Fibroblast of villous mesenchyme (primary cell): ENCODE measurements around the gene TMCO4. TPM values are rescaled to one million over a fixed set of nuclear protein-coding genes. Genes with fewer than 3 reads are reported as not detected.
A peak's percentile ranks its signal among the peaks of the same experiment; 100 is the strongest.
"Not testable (repeated sequence)": the region's sequence is repeated elsewhere in the genome, so short reads cannot be mapped to it uniquely, and the experiment has no call there.

Source experiments
- DNase-seq: peaks from one replicate; pipeline ENCODE4 v3.0.0-alpha.2; 2010; ENCODE audit warnings: low read depth
- H3K4me3 ChIP-seq: 2 replicates; pipeline ENCODE4 v1.5.1; 2011; ENCODE audit warnings: low read depth, mild to moderate bottlenecking, low read length
- total RNA-seq: library from RNA; depleted of rRNA; stranded (reverse); fragments of >200 nt; gene quantifications from 2 replicates; pipeline ENCODE4 v1.2.3, GENCODE V29; 2012
- TF ChIP-seq, protein P1 (sequence below): IDR thresholded peaks from 2 replicates; pipeline ENCODE4 v1.5.1; 2012; ENCODE audit warnings: low read depth, mild to moderate bottlenecking, low read length; ENCODE audit not compliant: insufficient read depth

Gene TMCO4
- total RNA-seq, 1 donor, result 20.7 TPM

DNA sequence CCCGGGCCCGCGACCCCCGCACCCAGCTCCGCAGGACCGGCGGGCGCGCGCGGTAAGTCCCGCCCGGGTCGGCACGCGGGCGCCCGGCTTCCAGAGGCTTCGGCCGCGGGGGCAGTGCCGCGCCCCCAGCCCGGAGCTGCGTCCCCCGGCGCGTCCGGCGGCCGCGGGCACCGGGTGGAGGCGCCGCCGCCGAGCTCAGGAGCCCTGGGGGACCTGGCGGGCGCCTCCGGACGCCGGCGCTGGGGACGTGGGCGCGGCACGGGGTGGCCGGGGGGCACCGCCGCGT is 155.4 kb downstream of the TMCO4 start:
- TF ChIP-seq, protein P1, sequence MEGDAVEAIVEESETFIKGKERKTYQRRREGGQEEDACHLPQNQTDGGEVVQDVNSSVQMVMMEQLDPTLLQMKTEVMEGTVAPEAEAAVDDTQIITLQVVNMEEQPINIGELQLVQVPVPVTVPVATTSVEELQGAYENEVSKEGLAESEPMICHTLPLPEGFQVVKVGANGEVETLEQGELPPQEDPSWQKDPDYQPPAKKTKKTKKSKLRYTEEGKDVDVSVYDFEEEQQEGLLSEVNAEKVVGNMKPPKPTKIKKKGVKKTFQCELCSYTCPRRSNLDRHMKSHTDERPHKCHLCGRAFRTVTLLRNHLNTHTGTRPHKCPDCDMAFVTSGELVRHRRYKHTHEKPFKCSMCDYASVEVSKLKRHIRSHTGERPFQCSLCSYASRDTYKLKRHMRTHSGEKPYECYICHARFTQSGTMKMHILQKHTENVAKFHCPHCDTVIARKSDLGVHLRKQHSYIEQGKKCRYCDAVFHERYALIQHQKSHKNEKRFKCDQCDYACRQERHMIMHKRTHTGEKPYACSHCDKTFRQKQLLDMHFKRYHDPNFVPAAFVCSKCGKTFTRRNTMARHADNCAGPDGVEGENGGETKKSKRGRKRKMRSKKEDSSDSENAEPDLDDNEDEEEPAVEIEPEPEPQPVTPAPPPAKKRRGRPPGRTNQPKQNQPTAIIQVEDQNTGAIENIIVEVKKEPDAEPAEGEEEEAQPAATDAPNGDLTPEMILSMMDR, result no peak
- peak overlapping the region; percentile 86 for H3K4me3 ChIP-seq
- no peak for DNase-seq

DNA sequence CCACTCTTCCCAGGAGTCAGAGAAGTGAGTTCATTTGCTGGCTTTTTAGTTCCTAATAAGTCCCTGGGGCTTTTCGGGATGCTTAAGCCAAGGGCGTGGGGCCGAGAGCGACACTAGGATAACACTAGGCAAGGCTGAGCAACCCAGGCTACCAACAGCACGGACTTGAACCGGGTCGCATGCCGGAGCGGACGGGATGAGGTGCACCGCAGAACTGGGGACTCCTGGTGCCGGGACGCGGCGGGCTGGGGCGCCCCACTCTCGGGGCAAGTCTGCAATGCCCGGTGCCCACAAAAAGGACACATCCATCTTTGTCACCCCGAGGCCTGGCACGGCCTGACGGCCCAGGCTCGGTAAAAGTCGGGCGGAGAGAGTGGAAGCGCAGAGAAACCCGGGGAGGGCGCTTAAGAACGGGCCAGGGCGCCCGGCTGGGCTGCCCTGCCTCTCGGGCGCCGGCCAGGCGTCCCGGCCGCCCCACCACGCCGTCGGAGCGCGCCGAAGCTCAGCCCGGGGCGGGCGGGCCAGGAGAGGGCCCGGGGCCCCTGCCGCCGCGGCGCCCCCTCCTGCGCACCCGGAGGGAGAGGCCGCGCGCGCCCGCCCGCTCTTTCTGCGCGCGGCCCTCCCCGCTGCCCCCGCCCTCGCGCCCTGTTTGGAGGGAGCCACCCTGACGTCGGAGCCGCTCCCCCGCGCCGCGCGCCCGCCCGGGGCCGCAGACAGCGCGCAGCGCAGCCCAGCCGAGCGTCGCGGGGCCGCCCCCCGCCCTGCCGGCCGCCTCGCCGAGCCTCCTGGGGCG is 155.9 kb downstream of the TMCO4 start, which contains the start of gene NBL1:
TSS of gene NBL1 (plus strand) at position 710 of the 793 bp plus-strand sequence. CDS start 10,720 bp downstream, outside the sequence.
- peak; percentile 74 for DNase-seq
- H3K4me3 ChIP-seq, result peak within 1 kb of the TSS; percentile 86
- TF ChIP-seq, protein P1, result no peak

DNA sequence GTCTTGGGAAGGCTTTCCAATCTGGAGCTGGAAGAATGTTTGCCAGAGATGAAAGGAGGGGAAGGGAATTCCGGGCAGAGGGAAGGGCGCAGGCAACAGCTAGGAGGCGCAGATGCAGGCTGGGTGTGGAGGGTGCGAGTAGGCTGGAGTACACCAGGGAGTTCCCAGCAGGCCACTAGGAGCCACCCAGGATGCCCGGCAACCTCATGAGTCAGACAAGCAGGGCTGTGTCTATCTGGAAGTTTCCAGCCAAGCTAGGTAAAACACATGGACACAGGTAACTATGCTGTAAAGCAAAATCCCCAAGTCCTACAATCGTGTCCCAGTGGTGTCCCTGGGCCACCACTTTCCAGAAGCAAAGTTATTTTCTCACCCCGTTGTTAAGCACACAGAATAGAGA is 156.6 kb downstream of the TMCO4 start:
- H3K4me3 ChIP-seq, result no peak overlapping the region
- peak; percentile 35 for DNase-seq
- TF ChIP-seq, protein P1, result peak; percentile 20

DNA sequence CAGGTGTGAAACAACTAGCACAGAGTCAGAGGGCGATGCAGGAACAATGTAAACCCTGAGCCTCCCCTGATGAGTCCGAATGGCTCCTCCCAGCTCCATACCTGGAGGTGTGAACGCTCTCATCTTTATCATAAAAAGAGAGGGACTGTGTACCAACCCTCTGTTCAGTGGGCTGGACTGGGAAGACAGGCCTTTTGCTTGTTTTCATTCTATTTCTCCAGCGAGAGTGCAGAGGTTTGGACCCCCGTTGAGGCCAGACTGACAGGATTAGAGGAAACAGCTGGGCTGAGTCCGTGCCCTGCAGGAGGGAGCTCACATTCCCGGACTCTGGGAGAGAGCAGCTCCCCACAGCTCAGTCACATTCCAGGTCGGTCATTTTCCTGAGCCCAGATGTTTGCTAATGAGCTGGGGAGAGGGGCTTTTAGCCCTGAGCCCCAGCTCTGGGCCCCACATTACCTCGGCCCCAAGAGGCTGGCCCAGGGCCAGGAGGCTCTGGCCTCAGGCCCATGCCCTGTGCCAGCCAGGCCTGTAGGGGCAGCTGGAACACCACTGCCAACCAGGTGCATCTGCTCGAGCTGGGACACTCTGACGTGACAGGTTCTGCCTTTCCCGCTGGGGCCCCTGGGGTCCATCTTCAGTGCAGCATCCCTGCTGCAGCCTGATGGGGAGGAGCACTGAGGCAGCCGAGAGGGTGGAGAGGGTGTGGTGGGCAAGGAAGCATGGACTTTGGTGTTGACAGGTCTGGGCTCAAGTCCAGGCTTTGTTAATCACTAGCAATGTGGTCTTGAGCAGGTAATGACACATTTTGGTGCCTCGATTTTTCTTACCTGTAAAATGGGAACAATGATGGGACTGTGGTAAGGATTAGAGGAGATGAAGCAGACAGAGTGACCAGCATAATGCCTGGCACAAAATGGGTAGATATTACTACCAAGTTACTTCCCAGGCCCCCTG is 159.1 kb downstream of the TMCO4 start:
- TF ChIP-seq, protein P1, result no peak
- H3K4me3 ChIP-seq, result no peak overlapping the region
- DNase-seq, result peak; percentile 59

DNA sequence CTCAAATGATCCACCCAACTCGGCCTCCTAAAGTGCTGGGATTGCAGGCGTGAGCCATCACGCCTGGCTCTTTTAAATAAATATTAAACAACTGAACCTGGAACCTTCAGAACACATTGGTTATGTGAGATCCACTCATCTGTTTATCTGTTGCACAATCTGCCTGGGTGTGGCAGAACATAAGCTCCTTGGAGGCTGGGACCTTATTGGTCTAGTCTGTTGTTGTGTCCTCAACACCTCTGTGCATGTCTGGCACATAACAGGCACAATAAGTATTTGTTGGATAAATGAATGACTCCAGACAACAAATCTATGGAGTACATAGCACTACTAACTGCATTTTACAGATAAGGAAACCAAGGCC is 159.7 kb downstream of the TMCO4 start:
- peak; percentile 83 for DNase-seq
- TF ChIP-seq, protein P1, result no peak

DNA sequence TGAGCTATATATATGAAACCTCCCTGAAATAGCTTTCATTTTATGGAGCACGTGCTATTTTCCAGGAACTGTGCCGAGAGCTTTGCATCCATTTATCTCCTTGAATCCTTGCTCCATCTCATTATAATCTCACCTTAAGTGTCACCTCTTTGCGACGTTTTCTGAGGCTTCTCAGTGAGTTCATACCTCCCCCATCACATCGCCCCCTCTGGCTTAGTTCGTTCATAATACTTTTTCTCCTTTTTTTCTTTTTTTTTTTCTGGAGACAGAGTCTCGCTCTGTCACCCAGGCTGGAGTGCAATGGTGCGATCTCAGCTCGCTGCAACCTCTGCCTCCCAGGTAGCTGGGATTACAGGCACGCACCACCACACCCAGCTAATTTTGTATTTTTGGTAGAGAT is 160.5 kb downstream of the TMCO4 start:
- not testable (repeated sequence) for H3K4me3 ChIP-seq, DNase-seq

More for the DNA sequence above, 159.7 kb downstream of the TMCO4 start:
- no peak overlapping the region for H3K4me3 ChIP-seq

DNA sequence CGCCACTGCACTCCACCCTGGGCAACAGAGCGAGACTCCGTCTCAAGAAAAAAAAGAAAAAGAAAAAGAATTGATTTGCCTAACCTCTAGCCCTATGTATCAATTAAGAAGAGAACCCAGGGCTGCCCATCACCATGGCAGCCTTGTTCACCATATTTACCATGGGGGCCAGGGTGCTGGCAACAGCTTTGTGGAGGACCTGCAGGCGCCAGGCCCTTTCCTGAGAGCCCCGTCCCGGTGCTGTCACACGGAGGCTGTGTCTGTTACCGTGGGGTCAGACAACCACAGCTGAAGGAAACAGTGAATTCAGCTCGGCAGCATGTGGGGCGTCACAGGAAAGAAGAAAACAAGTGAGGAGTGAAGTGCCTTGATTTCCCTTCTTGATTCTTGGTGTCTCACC is 162.1 kb downstream of the TMCO4 start:
- no peak overlapping the region for H3K4me3 ChIP-seq
- DNase-seq, result no peak
- TF ChIP-seq, protein P1, result no peak

DNA sequence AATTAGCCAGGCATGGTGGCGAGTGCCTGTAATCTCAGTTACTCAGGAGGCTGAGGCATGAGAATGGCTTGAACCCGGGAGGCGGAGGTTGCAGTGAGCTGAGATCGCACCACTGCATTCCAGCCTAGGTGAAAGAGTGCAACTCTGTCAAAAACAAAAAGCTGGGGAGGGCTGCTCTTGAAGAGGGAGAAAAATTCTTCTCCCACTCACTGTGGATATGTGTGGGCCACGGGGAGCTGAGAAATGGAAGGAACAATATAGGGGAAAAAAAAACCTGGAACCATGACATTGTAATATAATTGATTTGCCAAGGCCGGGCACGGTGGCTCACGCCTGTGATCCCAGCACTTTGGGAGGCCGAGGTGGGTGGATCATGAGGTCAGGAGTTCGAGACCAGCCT is 163.0 kb downstream of the TMCO4 start:
- DNase-seq, result not testable (repeated sequence)

More for the DNA sequence above, 163.0 kb downstream of the TMCO4 start:
- H3K4me3 ChIP-seq, result not testable (repeated sequence)
